CD4-positive, CD25-positive, alpha-beta regulatory T cell (primary cell): Measurements from ENCODE around the gene LMCD1. TPM values are rescaled to one million over a fixed set of nuclear protein-coding genes. Genes with fewer than 3 reads are reported as not detected.

Experiments
- ATAC-seq, 2 donors: fragments of 150-1000 bp; cut with Tn5 transposase; one replicate each; pipeline ENCODE4 v1.10.0; 2021; ENCODE audit warnings: low read depth in 2 of 2, moderate number of reproducible peaks in 2 of 2, moderate library complexity in 1 of 2
- DNase-seq, 3 donors: peaks; one replicate each; pipeline versions ENCODE4 v3.0.0 to v3.0.0-alpha.2; 2012 to 2022; ENCODE audit warnings: mixed read lengths in 1 of 3
- H3K27ac ChIP-seq: one replicate; pipeline ENCODE4 v1.7.0; 2013; ENCODE audit warnings: mild to moderate bottlenecking, low read length; ENCODE audit not compliant: insufficient read depth, poor library complexity, severe bottlenecking
- H3K27me3 ChIP-seq: one replicate; pipeline ENCODE4 v1.7.0; 2013; ENCODE audit warnings: low read length; ENCODE audit not compliant: control insufficient read depth, insufficient read depth
- H3K36me3 ChIP-seq: one replicate; pipeline ENCODE4 v1.7.0; 2013; ENCODE audit warnings: mild to moderate bottlenecking, low read length, moderate library complexity; ENCODE audit not compliant: control insufficient read depth, insufficient read depth
- H3K4me1 ChIP-seq: 2 replicates; pipeline ENCODE4 v1.7.0; 2013; ENCODE audit warnings: mild to moderate bottlenecking, low read length; ENCODE audit not compliant: insufficient read depth, control insufficient read depth, poor library complexity, severe bottlenecking
- H3K4me3 ChIP-seq: one replicate; pipeline ENCODE4 v1.7.0; 2013; ENCODE audit warnings: low read depth, mild to moderate bottlenecking, low read length, moderate library complexity
- H3K9me3 ChIP-seq, 2 experiments: 1 replicate in 1 of 2; 2 replicates in 1 of 2; pipeline ENCODE4 v1.7.0; 2013; ENCODE audit warnings: low read length in 2 of 2, mild to moderate bottlenecking in 1 of 2, moderate library complexity in 1 of 2; ENCODE audit not compliant: control insufficient read depth in 2 of 2
- H3K27ac Mint-ChIP-seq, 3 donors: one replicate each; pipeline ENCODE4 v1.8.0; 2020 to 2022; ENCODE audit warnings: mild to moderate bottlenecking in 3 of 3, mixed read lengths in 3 of 3, moderate library complexity in 2 of 3
- H3K27me3 Mint-ChIP-seq: one replicate; pipeline ENCODE4 v1.8.0; 2022; ENCODE audit warnings: mild to moderate bottlenecking, mixed read lengths
- H3K36me3 Mint-ChIP-seq: one replicate; pipeline ENCODE4 v1.8.0; 2020; ENCODE audit warnings: mixed read lengths
- H3K4me1 Mint-ChIP-seq, 4 donors: one replicate each; pipeline ENCODE4 v1.8.0; 2020 to 2022; ENCODE audit warnings: mixed read lengths in 4 of 4, mild to moderate bottlenecking in 1 of 4
- H3K4me3 Mint-ChIP-seq, 4 donors: one replicate each; pipeline ENCODE4 v1.8.0; 2020 to 2022; ENCODE audit warnings: mild to moderate bottlenecking in 4 of 4, mixed read lengths in 4 of 4, moderate library complexity in 3 of 4
- H3K9me3 Mint-ChIP-seq, 7 donors: one replicate each; pipeline ENCODE4 v1.8.0; 2020 to 2022; ENCODE audit warnings: mixed read lengths in 7 of 7, mild to moderate bottlenecking in 3 of 7, moderate library complexity in 2 of 7
- polyA plus RNA-seq, 4 donors: library from polyadenylated mRNA; unstranded; fragments of 300-500 nt; fragmentation: Illumina TruSeq; gene quantifications; one replicate each; pipeline ENCODE4 v1.2.3, GENCODE V29; 2021
- total RNA-seq: library from RNA; stranded (reverse); gene quantifications from one replicate; pipeline ENCODE4 v1.2.3, GENCODE V29; 2022

Gene LMCD1
- total and polyA plus RNA-seq, 5 donors from 2014 or later, result 5.6 to 27.7 (median 17.2) TPM

GRCh38 chr3:8539419-8539818 lies 37.8 kb downstream of the LMCD1 start:
- no peaks in the 10 kb centered on the region for H3K9me3 Mint-ChIP-seq
- no peak overlapping the region for H3K27ac Mint-ChIP-seq
- no peaks in the 10 kb centered on the region for H3K4me1 Mint-ChIP-seq
- H3K27me3 ChIP-seq, result no peaks in the 10 kb centered on the region
- peaks cover 17% of the 10 kb centered on the region for H3K36me3 Mint-ChIP-seq
- H3K4me3 Mint-ChIP-seq, result no peak overlapping the region
- no peak overlapping the region for H3K27ac ChIP-seq
- no peaks in the 10 kb centered on the region for H3K27me3 Mint-ChIP-seq
- H3K4me3 ChIP-seq, result no peak overlapping the region
- no peaks in the 10 kb centered on the region for H3K9me3 ChIP-seq
- ATAC-seq (no peak), DNase-seq (no peak)
- H3K4me1 ChIP-seq, result no peaks in the 10 kb centered on the region
- H3K36me3 ChIP-seq, result peaks cover 6% of the 10 kb centered on the region

DNA sequence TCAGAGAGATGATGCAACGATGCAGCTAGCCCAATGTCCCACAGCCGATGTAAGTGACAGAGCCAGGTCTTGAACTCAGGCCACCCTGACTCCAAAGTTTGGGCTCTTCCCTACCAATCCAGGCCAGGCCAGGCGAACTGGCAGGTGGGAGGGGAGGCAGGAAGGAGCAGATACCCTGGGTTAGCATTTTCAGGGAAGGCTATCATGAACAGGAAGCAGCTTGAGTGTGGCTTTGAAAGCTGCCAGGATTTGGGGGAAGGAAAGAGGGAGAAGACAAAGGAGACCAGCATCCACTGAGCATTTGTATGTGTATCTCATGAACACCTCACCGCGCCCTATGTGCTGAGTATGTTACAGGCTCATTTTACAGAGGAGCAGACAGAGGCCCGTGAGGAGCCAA lies 38.8 kb downstream of the LMCD1 start:
- peaks cover 13% of the 10 kb centered on the region for H3K36me3 Mint-ChIP-seq

DNA sequence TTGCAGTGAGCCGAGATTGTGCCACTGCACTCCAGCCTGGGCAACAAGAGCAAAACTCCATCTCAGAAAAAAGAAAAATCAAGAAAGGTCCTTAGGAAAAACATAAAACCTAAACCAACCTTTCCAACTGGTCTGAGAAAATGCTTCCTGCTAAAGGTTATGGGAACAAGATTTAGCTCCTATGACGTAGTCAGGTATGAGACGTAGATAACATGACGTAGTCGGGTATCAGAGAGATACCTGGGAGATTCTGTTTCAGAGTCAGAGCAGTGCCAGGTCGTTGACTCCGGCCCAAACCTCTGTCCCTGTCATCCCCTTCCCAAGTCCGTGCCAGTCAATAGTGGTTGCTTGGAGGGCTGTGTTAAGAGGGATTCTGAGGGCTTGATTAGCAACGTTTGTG lies 39.9 kb downstream of the LMCD1 start:
- Mint-ChIP-seq H3K4me1 (no peaks in the 10 kb centered on the region), H3K4me3 (no peak overlapping the region)
- DNase-seq, result no peak

More for the DNA sequence above, 38.8 kb downstream of the LMCD1 start:
- DNase-seq, result no peak
- H3K36me3 ChIP-seq, result peaks cover 6% of the 10 kb centered on the region
- H3K4me3 ChIP-seq, result no peak overlapping the region
- no peaks in the 10 kb centered on the region for H3K27me3 ChIP-seq
- H3K9me3 ChIP-seq, result no peaks in the 10 kb centered on the region
- no peak for ATAC-seq
- H3K4me1 ChIP-seq, result no peaks in the 10 kb centered on the region
- H3K9me3 Mint-ChIP-seq, result no peaks in the 10 kb centered on the region
- no peaks in the 10 kb centered on the region for H3K4me1 Mint-ChIP-seq
- no peak overlapping the region for H3K4me3 Mint-ChIP-seq
- H3K27ac Mint-ChIP-seq, result peak overlapping the region in 1 of 3 donors; percentile 34
- no peak overlapping the region for H3K27ac ChIP-seq
- H3K27me3 Mint-ChIP-seq, result no peaks in the 10 kb centered on the region

GRCh38 chr3:8542190-8543135 lies 40.8 kb downstream of the LMCD1 start:
- H3K9me3 ChIP-seq, result no peaks in the 10 kb centered on the region
- H3K27ac ChIP-seq, result no peak overlapping the region
- no peak overlapping the region for H3K4me3 ChIP-seq
- no peaks in the 10 kb centered on the region for H3K27me3 Mint-ChIP-seq
- H3K27me3 ChIP-seq, result no peaks in the 10 kb centered on the region
- DNase-seq, result no peak
- H3K9me3 Mint-ChIP-seq, result no peaks in the 10 kb centered on the region
- no peak overlapping the region for H3K27ac Mint-ChIP-seq
- peaks cover 12% of the 10 kb centered on the region for H3K36me3 Mint-ChIP-seq
- no peak for ATAC-seq
- no peaks in the 10 kb centered on the region for H3K4me1 Mint-ChIP-seq
- no peaks in the 10 kb centered on the region for H3K4me1 ChIP-seq
- peaks cover under 1% of the 10 kb centered on the region for H3K36me3 ChIP-seq
- no peak overlapping the region for H3K4me3 Mint-ChIP-seq

More for the DNA sequence above, 39.9 kb downstream of the LMCD1 start:
- H3K4me1 ChIP-seq, result no peaks in the 10 kb centered on the region
- ATAC-seq, result no peak
- H3K27me3 Mint-ChIP-seq, result no peaks in the 10 kb centered on the region
- H3K9me3 Mint-ChIP-seq, result no peaks in the 10 kb centered on the region
- H3K4me3 ChIP-seq, result no peak overlapping the region
- H3K27ac ChIP-seq, result no peak overlapping the region
- peaks cover 6% of the 10 kb centered on the region for H3K36me3 ChIP-seq
- H3K9me3 ChIP-seq, result no peaks in the 10 kb centered on the region
- no peak overlapping the region for H3K27ac Mint-ChIP-seq
- no peaks in the 10 kb centered on the region for H3K27me3 ChIP-seq
- H3K36me3 Mint-ChIP-seq, result peaks cover 13% of the 10 kb centered on the region

DNA sequence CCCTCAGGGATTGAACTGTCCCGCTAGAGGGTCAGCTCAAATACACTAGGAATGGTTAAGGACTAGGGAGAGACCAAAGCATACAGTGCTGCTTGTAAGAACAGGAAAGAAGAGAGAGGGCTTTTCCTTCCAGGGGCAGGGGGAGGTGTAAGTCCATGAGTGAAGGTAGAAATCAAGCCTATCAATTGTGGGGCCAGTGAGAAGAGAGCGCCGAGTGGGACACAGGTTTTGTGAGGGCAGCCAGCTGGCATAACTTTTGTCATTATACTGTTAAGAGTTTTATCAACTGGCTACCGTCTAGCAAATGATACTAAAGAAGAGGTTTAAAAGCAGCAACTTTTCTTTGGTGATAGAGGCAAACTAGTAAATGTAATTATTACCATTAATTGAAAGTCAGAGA lies 45.0 kb downstream of the LMCD1 start:
- ATAC-seq, result no peak
- no peaks in the 10 kb centered on the region for H3K27me3 ChIP-seq
- no peaks in the 10 kb centered on the region for H3K4me1 Mint-ChIP-seq

GRCh38 chr3:8548502-8549275 lies 47.1 kb downstream of the LMCD1 start:
- H3K27me3 Mint-ChIP-seq, result no peaks in the 10 kb centered on the region
- H3K4me1 ChIP-seq, result no peaks in the 10 kb centered on the region
- peaks cover 5% of the 10 kb centered on the region for H3K36me3 ChIP-seq
- H3K4me3 ChIP-seq, result no peak overlapping the region
- peaks cover 4% of the 10 kb centered on the region for H3K36me3 Mint-ChIP-seq
- H3K4me1 Mint-ChIP-seq, result no peaks in the 10 kb centered on the region
- no peak overlapping the region for H3K27ac ChIP-seq
- no peak for ATAC-seq
- no peaks in the 10 kb centered on the region for H3K27me3 ChIP-seq
- H3K27ac Mint-ChIP-seq, result peak overlapping the region in 1 of 3 donors; percentile 69
- DNase-seq, result no peak
- no peaks in the 10 kb centered on the region for H3K9me3 Mint-ChIP-seq
- no peak overlapping the region for H3K4me3 Mint-ChIP-seq
- no peaks in the 10 kb centered on the region for H3K9me3 ChIP-seq

More for the DNA sequence above, 45.0 kb downstream of the LMCD1 start:
- no peaks in the 10 kb centered on the region for H3K9me3 ChIP-seq
- no peak overlapping the region for H3K4me3 ChIP-seq
- peaks cover 4% of the 10 kb centered on the region for H3K36me3 Mint-ChIP-seq
- no peak overlapping the region for H3K4me3 Mint-ChIP-seq
- DNase-seq, result no peak
- no peaks in the 10 kb centered on the region for H3K9me3 Mint-ChIP-seq
- H3K27ac Mint-ChIP-seq, result no peak overlapping the region
- H3K27ac ChIP-seq, result no peak overlapping the region
- no peaks in the 10 kb centered on the region for H3K4me1 ChIP-seq
- H3K36me3 ChIP-seq, result no peaks in the 10 kb centered on the region
- no peaks in the 10 kb centered on the region for H3K27me3 Mint-ChIP-seq

DNA sequence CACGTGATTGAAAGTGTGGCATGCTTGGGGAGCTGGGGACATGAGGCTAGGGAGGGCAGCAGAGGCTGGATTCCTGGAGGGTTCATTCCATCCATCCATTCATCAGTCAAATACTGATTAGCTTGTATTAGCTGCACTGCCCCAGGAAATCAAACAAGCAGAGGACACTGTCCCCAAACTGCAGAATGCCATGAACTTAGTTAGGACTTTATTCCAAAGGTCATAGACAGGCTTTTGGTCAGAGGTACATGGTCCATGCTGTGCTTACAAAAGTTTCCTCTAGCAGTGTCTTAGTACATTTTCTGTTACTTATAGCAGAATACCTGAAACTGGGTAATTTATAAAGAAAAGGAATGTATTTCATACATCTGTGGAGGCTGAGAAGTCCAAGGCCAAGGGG lies 47.7 kb downstream of the LMCD1 start:
- no peaks in the 10 kb centered on the region for H3K4me1 Mint-ChIP-seq
- H3K4me1 ChIP-seq, result no peaks in the 10 kb centered on the region
- no peak overlapping the region for H3K27ac ChIP-seq
- H3K36me3 Mint-ChIP-seq, result peaks cover 4% of the 10 kb centered on the region
- no peak overlapping the region for H3K27ac Mint-ChIP-seq
- H3K9me3 ChIP-seq, result no peaks in the 10 kb centered on the region
- H3K4me3 ChIP-seq, result no peak overlapping the region
- no peaks in the 10 kb centered on the region for H3K27me3 Mint-ChIP-seq
- H3K4me3 Mint-ChIP-seq, result no peak overlapping the region
- peaks cover 5% of the 10 kb centered on the region for H3K36me3 ChIP-seq
- no peak for DNase-seq
- no peak for ATAC-seq
- no peaks in the 10 kb centered on the region for H3K9me3 Mint-ChIP-seq
- H3K27me3 ChIP-seq, result no peaks in the 10 kb centered on the region
